Tibial nerve (tissue), 4 donors: ENCODE data around the gene MTHFR.

Experiments
- CTCF ChIP-seq, 5 experiments: fragments of 200-600 bp in 3 of 5; fragments of 450-650 bp in 2 of 5; sonication (generic) in 3 of 5; IDR thresholded peaks; one replicate each; pipeline ENCODE4 v1.5.1; 2016 to 2019; ENCODE audit warnings: antibody characterized with exemption in 5 of 5, mild to moderate bottlenecking in 3 of 5, moderate library complexity in 2 of 5
- EP300 ChIP-seq, 2 donors: sonication (generic); formaldehyde crosslinking; IDR thresholded peaks; one replicate each; pipeline ENCODE4 v1.6.1; 2017; ENCODE audit warnings: antibody characterized with exemption in 2 of 2, mild to moderate bottlenecking in 1 of 2
- POLR2A ChIP-seq, 2 donors: fragments of 450-650 bp; IDR thresholded peaks; one replicate each; pipeline ENCODE4 v1.6.1; 2017; ENCODE audit warnings: antibody characterized with exemption in 2 of 2, mild to moderate bottlenecking in 2 of 2, moderate library complexity in 2 of 2

- TF ChIP-seq POLR2A (IDR thresholded peaks at IDR 0.05) (no peak), CTCF (IDR thresholded peaks at IDR 0.05) (no peak), EP300 (IDR thresholded peaks at IDR 0.05) (no peak)
Observed at GRCh38 chr1:11751087-11751486, 54.7 kb downstream of the MTHFR start.
